Esophagus muscularis mucosa (tissue), 3 donors: Measurements from ENCODE around the gene PAQR4.

ENCODE experiments used
- CTCF ChIP-seq, 3 experiments: fragments of 200-600 bp in 2 of 3; fragments of 450-650 bp in 1 of 3; sonication (generic) in 2 of 3; IDR thresholded peaks; one replicate each; pipeline ENCODE4 v1.5.1; 2017 to 2019; ENCODE audit warnings: antibody characterized with exemption in 3 of 3, mild to moderate bottlenecking in 2 of 3, moderate library complexity in 1 of 3
- EP300 ChIP-seq: sonication (generic); formaldehyde crosslinking; IDR thresholded peaks from one replicate; pipeline ENCODE4 v1.6.1; 2017; ENCODE audit warnings: antibody characterized with exemption

- TF ChIP-seq CTCF (IDR thresholded peaks at IDR 0.05) (no peak), EP300 (no peak)
Measured at GRCh38 chr16:3008690-3009037, 39.5 kb downstream of the PAQR4 start.
